ENCODE data around the gene COPB2. TPM values are rescaled to one million over a fixed set of nuclear protein-coding genes. Genes with fewer than 3 reads are reported as not detected.
A peak's percentile ranks its signal among the peaks of the same experiment; 100 is the strongest.

Gene COPB2
- total RNA-seq, 1 experiment from 2014 or later, result 138 TPM

GRCh38 chr3:139319428-139320402 lies 69.7 kb downstream of the COPB2 start:
- ChIA-PET POLR2A (ENCODE audit: low non-redundant PET) (no interaction called here), CTCF (interaction anchor here (0.6 to 1.3 kb wide), 3 partner anchors 9 to 384 kb away, joined by 3 to 18 read pairs (median 3); no protein-coding TSS in a partner anchor)
- intact Hi-C loops (cut with micrococcal nuclease; ENCODE audit: unreplicated experiment), result loop anchor here (10.0 kb wide), 1 partner anchor 725 kb away; the partner anchor contains the start of gene CEP70
- peaks cover 25% of the 10 kb centered on the region for H3K27me3 ChIP-seq (replicated peaks; ENCODE audit: insufficient read depth, low read depth, low read length, poor library complexity)
- no peaks in the 10 kb centered on the region for H3K36me3 ChIP-seq (ENCODE audit: insufficient read depth, low read length, poor library complexity, severe bottlenecking)
- no peak for TF ChIP-seq EZH2 (IDR thresholded peaks at IDR 0.05; ENCODE audit: borderline replicate concordance, low read depth, low read length, poor library complexity, severe bottlenecking)
- peak; percentile 56 for TF ChIP-seq CTCF (conservative IDR thresholded peaks at IDR 0.05; ENCODE audit: low read depth, low read length)
- no peaks in the 10 kb centered on the region for H3K4me1 ChIP-seq (ENCODE audit: insufficient read depth, low read length, poor library complexity, severe bottlenecking)
- H3K9me3 ChIP-seq (ENCODE audit: low read depth, low read length, poor library complexity, severe bottlenecking), result no peaks in the 10 kb centered on the region
- no peak overlapping the region for H3K4me3 ChIP-seq (ENCODE audit: low read depth, low read length, poor library complexity, severe bottlenecking)
- peak; percentile 45 for DNase-seq (ENCODE audit: low spot score)
- no peak overlapping the region for H3K27ac ChIP-seq (ENCODE audit: low read depth, low read length, poor library complexity, severe bottlenecking)
- BruUV-seq (replicated peaks), result no TSS peak

GRCh38 chr3:139318826-139319225 lies 70.6 kb downstream of the COPB2 start:
- BruUV-seq (replicated peaks), result no TSS peak
- DNase-seq (ENCODE audit: low spot score), result no peak
- Histone ChIP-seq H3K4me1 (ENCODE audit: insufficient read depth, low read length, poor library complexity, severe bottlenecking) (no peaks in the 10 kb centered on the region), H3K36me3 (ENCODE audit: insufficient read depth, low read length, poor library complexity, severe bottlenecking) (no peaks in the 10 kb centered on the region), H3K9me3 (ENCODE audit: low read depth, low read length, poor library complexity, severe bottlenecking) (no peaks in the 10 kb centered on the region), H3K27ac (ENCODE audit: low read depth, low read length, poor library complexity, severe bottlenecking) (no peak overlapping the region), H3K4me3 (ENCODE audit: low read depth, low read length, poor library complexity, severe bottlenecking) (no peak overlapping the region), H3K27me3 (replicated peaks; ENCODE audit: insufficient read depth, low read depth, low read length, poor library complexity) (peaks cover 18% of the 10 kb centered on the region)
- TF ChIP-seq CTCF (conservative IDR thresholded peaks at IDR 0.05; ENCODE audit: low read depth, low read length) (no peak), EZH2 (IDR thresholded peaks at IDR 0.05; ENCODE audit: borderline replicate concordance, low read depth, low read length, poor library complexity, severe bottlenecking) (no peak)
- CTCF ChIA-PET, result interaction anchor here (1.3 kb wide), 1 partner anchor 207 kb away, joined by 3 read pairs; no protein-coding TSS in a partner anchor
- POLR2A ChIA-PET (ENCODE audit: low non-redundant PET), result no interaction called here
- intact Hi-C loops (cut with micrococcal nuclease; ENCODE audit: unreplicated experiment), result no loop called here

GRCh38 chr3:139318431-139318816 lies 71.0 kb downstream of the COPB2 start:
- no peak overlapping the region for H3K27ac ChIP-seq (ENCODE audit: low read depth, low read length, poor library complexity, severe bottlenecking)
- no peaks in the 10 kb centered on the region for H3K9me3 ChIP-seq (ENCODE audit: low read depth, low read length, poor library complexity, severe bottlenecking)
- TF ChIP-seq EZH2 (IDR thresholded peaks at IDR 0.05; ENCODE audit: borderline replicate concordance, low read depth, low read length, poor library complexity, severe bottlenecking) (no peak), CTCF (conservative IDR thresholded peaks at IDR 0.05; ENCODE audit: low read depth, low read length) (no peak)
- no peaks in the 10 kb centered on the region for H3K4me1 ChIP-seq (ENCODE audit: insufficient read depth, low read length, poor library complexity, severe bottlenecking)
- CTCF ChIA-PET, result no interaction called here
- H3K27me3 ChIP-seq (replicated peaks; ENCODE audit: insufficient read depth, low read depth, low read length, poor library complexity), result peaks cover 15% of the 10 kb centered on the region
- BruUV-seq (replicated peaks), result no TSS peak
- no peak overlapping the region for H3K4me3 ChIP-seq (ENCODE audit: low read depth, low read length, poor library complexity, severe bottlenecking)
- intact Hi-C loops (cut with micrococcal nuclease; ENCODE audit: unreplicated experiment), result no loop called here
- no peaks in the 10 kb centered on the region for H3K36me3 ChIP-seq (ENCODE audit: insufficient read depth, low read length, poor library complexity, severe bottlenecking)
- DNase-seq (ENCODE audit: low spot score), result no peak
- POLR2A ChIA-PET (ENCODE audit: low non-redundant PET), result no interaction called here

Measured in A673 (cell line).